Measurements from ENCODE around the gene MBP.
"Not testable (repeated sequence)": the region's sequence is repeated elsewhere in the genome, so short reads cannot be mapped to it uniquely, and the experiment has no call there.

The MBP gene

DNA sequence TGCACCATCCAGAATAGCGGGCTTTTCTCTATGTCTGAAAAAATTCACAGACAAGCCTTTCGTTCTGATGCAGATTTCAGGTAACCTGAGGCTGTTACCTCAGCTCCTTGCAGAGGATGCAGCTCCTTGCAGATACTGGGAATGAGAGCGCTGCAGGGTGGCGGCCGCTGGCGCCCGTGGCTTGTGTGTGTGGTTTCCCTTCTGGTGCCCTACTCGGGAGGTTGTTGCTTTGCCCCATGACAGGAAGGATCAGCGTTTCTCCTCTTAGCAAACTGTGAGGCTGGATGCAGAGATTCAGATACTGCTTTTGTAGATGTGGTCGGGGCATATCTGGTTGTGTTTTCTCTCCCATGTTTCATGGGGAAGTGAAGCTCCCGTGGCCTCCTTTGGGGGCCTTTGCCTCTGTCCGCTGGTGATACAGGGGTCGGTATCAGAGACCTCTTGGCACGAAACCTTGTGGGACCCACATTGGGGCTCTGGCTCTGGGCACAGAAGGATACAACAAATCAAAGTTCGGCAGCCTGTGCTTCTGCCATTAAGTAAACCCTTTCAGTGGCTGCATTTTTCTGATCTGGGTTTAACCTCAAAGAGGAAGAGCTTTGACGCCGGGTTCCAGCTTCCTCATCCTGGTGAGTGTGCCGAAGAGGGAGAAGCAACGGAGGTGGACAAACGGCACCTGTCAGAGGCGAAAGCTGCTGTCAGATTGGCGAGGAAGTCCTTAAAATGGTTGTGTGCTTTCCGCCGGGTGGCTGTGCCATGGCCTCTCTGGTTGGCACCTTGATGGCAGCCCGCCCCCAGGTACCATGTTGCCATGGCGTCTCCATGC, 127.8 kb downstream of the MBP start:
- no peak for DNase-seq (ENCODE audit: low read depth)

DNA sequence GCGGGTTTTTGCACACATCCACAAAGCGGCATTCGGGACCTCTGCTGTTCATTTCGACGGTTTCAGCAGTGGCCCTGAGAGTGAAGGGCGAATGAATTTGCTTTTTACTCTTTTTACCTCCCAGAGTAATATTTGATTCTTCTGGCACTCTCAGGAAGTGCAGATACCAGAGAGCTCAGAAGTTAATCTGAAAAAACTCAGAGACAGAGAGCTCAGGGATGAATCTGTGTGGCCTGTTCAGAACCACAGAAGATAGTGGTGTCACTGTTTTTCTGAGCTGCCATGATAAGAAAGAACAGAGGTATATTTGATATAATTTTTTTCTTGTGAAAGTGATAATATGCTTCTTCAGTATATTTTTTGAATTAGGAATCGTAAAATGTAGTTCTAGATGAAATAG, 129.3 kb downstream of the MBP start:
- no peak for DNase-seq (ENCODE audit: low read depth)

DNA sequence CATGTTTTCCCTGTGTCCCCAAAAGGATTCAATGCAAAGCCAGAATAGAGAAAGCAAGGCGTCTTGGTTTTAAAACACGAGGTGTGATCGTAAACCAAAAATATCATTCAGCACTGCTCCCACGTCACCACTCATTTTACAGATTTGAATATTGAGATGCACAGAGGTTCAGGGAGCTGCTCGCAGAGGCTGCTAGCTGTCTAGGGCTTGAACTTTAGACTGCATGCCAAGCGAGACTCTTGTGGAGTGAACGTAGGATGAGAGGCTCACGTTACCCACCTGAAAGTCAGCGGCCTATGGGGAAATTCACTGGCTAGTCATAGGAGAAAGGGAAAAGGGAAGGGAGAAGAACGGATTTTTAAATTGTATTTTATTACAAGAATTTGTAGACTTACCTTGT, 130.1 kb downstream of the MBP start:
- no peak for DNase-seq (ENCODE audit: low read depth)

DNA sequence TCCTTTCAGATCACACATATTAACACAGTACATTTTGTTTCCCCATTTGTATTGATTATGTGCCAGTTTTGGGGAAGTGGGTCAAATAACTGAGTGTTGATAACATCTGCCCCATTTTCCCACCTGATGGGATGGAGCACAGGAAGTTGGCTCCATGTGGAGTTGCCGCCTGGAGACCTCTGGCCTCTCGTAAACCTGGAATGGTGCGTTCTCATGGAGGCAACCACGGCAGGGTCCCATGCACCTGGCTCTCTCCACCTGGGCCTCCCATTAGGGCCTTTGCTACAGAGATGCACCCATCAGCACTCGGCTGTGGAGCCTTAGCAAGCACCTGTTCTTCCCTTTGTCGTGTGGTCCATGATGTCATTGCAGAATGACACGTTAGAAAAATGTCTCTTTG, 130.6 kb downstream of the MBP start:
- DNase-seq (ENCODE audit: low read depth): no peak

DNA sequence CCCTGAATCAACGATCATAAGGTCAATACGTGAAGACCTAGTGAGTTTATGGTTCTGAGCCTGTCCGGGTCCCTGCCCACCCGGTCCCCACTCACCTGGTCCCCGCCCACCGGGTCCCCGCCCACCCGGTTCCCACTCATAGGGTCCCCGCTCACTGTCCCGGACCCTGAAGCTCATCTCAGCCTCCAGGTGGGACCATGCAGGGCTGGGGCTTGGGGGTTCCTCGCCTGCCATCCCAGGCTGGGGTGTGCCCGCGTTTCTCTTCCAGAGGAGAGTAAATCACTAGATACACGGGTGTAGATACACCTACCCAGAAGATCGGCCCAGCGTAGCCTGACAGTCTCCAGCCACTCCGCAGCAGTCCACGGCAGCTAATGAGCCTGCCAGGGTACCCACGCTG, 131.5 kb downstream of the MBP start:
- no peak for DNase-seq (ENCODE audit: low read depth)

DNA sequence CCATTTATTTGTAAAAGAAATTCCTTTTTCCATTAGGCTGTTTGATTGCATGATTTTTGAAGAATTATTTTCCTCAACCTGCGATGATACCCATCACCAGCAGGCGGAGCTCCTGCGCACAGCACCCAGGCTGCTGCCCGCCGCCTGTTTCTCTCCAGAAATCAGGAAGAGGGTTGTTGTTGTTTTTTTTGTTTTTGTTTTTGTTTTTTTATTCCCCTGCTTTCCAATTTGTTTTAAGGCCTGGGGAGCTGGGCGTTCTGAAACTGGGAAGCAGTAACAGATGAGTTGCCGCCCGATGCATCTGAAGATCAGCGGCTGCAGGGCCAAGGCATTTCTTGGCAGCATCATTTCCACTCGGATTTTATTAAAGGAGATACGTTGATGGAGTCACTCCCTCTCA, 132.1 kb downstream of the MBP start:
- peak; percentile 26 for DNase-seq (ENCODE audit: low read depth)

DNA sequence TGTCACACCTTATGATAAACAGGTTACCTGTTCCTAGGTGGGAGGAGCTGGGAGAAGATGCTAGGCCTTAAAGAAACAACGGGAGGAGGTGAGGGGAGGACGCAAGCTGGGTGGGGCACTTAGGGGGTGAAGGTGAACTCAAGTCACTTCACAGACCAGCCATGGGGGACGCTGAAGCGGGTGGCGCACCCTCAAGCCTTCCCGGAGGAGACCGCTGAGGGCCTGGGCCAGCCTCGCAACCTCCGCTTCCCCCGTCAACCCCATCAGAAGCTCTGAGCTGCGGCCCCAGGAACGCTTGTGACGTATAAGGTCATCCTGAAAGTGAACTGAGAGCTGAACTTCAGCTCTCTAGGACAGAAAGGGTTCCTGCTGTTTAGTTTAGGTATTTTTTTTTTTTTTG, 133.5 kb downstream of the MBP start:
- no peak for DNase-seq (ENCODE audit: low read depth)

DNA sequence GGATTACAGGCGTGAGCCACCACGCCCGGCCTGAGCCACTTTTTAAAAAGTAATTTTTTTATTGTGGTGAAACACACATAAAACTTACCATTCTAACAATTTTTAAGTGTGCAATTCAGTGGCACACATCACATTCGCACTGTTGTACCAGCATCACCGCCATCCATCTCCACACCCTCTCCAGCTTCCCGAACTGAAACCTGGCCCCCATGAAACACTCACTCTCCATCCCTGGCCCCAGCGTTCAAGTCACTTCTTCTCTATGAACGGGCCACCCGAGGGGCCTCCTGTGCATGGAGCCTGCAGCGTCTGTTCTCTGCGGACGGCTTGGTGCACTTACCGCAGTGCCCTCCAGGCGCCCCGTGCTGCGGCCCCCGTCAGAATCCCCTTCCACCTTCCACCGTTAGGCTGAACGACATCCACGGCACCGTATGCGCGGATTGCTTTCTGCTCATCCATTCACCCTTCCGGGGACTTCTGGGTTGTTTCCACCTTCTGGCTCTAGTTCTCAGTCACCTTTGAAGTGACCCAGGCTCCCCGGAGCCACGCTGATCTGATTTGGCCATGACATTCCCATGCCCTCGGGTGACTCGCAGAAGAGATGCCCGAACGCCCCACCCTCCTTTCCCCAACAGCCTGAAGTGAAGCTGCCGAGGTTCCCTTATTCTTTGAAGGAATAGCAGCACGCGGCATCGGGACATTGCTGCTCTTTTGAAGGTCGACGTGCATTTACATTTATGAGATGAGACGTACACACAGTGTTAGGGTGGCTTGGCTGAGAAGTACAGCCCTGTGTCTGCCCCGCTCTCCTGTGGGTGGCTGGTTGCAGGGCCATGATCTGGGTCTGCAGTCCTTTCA, 134.4 kb downstream of the MBP start:
- DNase-seq (ENCODE audit: low read depth): no peak

DNA sequence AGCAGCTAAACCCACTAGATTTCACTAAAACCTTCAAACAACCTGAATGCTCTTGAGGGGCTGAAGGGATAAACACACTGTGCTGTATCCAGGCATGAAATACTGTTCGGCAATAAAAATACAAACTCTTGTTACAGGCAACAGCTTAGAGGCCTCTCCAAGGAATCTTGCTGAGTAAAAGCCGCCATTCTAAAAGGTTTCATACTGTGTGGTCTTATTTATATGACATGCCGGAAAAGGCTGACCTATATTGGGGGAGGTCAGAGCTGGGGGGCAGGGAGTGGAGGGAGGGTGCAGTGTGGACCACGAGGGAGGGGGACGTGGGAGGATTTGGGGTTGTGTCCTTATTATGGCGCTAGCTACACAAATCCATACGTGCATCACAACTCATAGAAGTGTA, 136.2 kb downstream of the MBP start:
- DNase-seq (ENCODE audit: low read depth): no peak

DNA sequence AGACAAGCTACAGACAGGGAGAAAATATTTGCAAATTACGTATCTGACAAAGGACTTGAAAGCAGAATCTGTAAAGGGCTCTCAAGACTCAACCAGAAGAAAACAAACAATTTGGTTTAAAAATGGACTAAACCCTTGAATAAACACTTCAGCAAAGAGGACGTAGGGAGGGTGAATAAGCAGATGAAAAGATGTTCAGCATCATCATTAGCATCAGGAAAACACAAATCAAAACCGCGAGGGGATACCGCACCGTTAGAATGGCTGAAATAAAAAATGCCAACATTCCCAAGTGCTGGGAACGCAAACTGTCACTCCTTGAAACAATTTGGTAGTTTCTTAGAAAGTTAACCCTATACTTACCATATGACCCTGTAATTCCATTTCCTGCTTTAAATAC, 136.7 kb downstream of the MBP start:
- DNase-seq (ENCODE audit: low read depth): no peak

DNA sequence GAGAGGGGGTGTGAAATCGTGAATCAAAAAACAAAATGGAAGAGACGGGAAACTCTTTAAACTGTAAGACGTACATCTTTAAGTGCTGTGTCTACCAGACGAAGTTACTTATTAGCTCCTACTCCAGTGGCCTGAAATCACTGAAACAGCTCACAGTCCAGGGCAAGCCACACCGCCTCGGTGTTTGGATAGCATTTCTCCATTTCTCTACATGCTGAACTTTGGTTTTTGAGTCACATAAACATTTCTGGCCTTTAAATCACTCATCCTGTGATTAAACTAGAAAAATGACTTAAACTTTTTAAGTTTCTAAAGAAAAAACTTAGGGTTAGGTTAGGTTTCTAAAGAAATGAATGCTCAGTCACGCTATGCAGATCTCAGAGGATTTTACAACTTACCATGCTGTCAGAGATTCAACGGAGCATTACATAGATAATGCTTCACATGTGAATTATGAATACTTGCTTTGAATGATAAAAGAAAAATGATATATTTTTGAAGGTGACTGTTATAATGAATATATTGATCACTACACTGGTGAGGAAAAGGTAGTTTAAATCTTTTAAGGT, 138.4 kb downstream of the MBP start:
- DNase-seq (ENCODE audit: low read depth): no peak

DNA sequence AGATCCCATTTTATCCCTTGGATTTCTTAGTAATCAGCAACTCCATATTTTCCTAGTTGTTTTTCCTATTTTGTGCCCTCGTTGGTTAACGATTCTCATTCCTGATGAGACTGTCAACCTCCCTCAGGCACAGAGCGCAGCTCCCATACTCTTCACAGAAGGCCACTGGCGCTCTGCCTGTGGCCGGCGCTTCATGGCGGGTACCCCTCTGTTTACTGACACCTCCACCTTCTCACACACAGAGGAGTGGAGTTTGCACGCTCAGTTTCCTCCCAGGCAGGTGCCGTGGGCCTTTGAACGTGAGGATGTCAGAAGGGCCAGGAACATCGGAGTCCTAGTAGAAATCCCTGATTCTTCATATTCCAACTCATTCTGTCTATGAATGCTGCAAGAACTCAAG, 139.0 kb downstream of the MBP start:
- DNase-seq (ENCODE audit: low read depth): no peak

DNA sequence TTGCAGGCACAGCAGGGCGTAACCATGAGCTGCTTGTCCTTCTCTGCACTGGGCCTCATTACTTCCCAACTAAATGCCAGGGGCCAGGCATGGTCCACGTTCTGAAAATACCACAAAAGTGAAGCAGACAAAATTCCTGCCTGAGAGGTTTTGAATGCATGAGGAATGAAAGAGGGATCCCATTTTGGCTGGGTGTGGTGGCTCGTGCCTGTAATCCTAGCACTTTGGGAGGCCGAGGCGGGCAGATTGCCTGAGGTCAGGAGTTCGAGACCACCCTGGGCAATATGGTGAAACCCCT, 139.5 kb downstream of the MBP start:
- no peak for DNase-seq (ENCODE audit: low read depth)

DNA sequence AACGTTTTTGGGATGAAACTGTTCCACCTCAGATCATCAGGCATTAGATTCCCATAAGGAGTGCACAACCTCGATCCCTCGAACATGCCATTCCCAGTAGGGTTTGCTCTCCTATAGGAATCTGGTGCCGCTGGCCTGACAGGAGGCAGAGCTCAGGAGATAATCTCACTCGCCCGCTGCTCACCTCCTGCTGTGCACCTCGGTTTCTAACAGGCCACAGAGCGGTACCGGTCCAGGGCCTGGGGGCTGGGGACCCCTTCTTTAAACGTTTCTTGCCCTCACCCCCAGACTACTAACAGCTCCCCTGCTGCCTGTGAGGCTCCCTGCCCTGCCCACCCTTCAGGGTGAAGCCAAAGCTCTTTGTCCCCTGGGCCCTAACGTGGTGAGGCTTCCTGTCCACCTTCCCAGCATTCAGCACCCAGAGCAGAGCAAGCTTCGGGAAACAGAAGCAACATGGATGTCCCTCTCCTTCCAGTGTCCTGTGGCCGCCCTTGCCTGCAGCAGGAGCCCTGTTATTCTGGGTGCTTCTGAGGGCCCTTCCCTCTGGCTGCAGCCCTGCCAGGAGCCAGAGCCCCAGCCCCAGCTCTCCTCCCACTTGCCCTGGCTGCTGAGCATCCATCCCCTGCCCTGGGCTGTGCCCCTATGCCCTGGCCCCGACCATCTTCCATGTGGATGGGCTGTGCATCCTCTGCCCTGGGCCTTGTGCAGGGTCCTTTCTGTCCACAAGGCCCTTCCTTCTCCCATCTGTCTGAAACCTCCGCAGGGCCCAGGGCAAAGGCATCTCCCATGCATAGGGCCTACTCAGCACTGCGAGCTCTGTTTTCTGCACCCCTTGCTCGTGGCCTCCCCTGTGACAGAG, 140.1 kb downstream of the MBP start:
- DNase-seq (ENCODE audit: low read depth): no peak

DNA sequence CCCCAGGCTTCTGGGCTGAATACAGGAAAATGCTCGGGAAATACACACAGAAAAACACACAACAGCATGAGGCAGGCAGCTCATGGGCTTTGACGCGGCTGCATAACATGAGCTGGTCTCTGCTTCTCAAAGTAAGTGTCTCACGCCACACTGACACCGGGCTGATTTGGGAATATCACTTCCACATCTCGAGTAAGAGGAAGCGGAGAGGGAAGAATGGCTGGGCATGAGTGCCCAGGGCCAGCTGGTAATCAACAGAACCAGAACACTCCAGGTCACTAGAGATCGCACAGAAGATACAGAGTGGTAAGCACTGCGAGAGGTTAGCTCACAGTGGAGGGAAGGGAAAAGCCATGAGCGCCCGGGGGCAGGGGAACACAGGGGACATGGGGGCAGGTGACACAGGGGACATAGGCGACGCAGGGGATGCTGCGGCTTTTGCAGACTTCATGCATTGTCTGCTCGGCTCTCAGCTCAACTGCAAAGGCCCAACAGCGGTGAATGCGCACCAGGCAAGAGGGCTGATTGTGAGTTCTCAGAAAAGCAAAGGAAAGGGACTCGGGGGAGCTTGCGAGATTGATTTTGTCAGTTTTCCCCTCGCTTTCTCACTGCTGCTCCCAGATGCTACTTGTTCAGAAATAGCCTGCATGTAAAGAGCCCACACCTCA, 141.4 kb downstream of the MBP start:
- DNase-seq (ENCODE audit: low read depth): no peak

DNA sequence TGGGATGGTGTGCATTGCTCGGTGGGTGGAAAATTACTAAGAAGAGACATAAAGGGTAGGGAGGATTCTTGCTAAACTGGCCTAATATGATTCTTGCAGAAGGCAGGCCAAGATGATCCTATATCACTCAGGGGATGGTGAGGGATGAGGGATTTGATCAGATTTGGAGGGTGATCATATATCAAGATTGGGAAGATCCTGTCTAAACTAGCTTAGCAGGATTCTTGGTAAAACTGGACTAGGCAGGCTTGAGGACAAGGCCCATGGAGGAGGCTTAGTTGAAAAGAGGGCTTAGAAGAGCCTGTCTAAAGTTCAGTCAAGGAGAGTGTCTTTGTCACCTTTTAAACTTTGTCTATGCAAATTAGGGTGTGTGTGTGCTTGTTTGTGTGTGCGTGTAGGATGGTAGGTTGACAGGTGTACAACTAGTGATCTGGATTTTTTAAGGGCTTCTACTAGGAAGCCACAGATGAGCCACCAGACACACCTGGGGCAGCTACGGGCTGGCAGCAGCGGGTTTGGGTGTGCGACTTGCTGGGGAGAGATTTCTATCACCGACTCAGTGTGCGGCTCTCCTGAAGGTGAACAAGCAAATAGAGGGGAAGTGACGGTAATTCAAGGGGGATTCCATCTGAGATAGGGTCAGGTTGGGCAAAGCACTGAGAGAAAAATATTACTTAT, 142.1 kb downstream of the MBP start:
- not testable (repeated sequence) for DNase-seq (ENCODE audit: low read depth)

DNA sequence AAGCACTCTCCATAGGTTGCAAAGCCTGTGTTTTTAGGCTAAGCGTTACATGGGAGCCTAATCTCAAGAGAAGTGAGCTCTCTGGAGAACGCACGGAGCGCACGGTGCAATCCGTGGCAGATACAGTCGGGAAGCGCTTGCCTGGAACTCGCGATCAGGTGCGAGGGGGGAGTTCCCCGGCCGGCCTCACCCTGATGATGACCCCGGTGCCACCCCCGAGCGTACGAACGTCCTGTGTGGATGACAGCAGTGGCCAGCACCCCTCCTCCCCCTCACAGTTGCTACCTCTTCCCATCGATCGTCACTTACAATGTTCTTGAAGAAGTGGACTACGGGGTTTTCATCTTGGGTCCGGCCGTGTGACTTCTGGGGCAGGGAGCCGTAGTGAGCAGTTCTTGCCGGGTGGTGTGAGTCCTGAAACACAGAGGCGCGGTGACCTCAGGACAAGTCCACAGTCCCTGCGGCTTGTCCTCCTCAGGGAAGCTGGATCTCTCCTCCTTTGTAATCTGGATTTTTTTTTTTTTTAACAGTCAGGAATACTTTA, 142.9 kb downstream of the MBP start:
- DNase-seq (ENCODE audit: low read depth): no peak

DNA sequence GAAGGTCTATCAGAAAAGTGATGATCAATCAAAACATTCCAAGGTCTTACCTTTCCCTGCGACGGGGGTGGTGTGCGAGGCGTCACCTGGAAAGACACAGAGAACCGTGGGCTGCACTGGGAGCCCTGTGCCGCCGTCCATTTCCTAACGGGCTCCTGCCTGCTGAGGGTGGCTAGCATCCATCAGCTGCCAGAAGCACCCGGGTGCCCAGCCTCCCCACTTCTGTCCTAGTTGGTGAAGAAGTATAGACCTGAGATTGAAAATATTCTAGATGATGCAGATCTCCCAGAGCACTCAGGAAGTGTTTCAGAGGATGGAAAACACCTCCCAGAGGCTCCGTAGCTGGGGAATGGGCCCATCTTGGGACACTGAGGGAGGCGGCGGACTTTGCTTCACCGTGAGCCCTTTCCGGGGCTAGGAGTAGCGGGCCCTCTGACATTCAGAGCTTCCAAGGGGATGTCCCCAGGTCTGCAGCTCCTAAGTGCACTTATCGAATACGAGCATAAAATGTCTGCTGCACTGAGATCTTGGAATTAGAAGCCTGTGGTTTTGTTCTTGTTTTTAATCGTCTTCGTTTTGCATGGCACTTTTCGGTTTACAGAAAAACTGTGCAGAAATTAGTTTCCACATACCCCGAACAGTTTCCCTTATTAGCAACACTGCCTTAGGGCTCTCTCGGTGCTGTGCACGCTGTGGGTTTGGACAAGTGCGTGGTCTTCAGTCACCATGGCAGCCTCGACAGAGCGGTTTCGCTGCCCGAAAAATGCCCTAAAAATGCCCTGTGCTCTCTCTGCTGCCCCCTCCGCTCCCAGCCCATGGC, 143.5 kb downstream of the MBP start:
- DNase-seq (ENCODE audit: low read depth): no peak

DNA sequence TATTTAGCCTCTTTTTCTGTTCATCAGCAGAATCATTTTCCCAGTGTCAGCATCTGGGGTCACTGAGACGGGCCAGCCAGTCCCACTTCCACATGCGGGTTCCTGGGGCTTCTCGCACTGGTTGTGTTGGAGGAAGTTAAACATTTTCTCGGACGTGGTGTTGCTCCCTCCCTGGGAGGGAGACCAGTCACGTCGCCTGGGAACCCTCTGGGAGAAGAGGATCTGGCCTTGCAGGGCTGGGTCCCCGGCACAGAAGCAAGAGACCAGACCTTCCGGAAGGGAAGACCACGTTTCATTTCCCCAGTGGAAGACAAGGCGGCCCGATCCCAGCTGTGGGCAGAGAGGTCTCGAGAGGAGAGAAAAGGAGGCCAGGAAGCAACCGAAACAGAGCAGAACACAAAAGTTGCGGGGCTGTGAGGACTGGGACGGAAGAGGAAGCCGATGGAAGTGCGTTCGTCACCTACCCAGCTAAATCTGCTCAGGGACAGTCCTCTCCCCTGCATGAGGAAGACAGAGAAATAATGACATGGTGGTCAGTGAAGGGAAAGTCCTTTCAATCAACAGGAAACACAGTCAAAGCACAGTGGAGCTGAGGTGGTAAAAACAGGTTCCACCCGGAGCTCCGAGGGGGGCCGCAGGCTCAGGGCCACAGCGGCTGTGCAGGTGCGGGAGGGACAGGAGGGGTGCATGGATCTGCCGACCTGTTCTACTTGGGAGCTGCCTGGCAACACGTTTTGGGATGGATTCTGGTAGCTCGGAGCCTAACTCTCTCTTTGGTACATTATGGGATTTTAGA, 144.4 kb downstream of the MBP start:
- DNase-seq (ENCODE audit: low read depth): no peak

All from activated T-helper 1 cell treated with Interleukin-2 at 50 U/mL for 16 hours (primary cell).